Endodermal cell (in vitro differentiated cells): ENCODE data around the gene CCDC134. TPM values are rescaled to one million over a fixed set of nuclear protein-coding genes. Genes with fewer than 3 reads are reported as not detected.
"Not testable (repeated sequence)": the region's sequence is repeated elsewhere in the genome, so short reads cannot be mapped to it uniquely, and the experiment has no call there.

Experiments used
- DNase-seq: peaks from one replicate; pipeline ENCODE4 v3.0.0-alpha.2; 2017
- H3K27ac ChIP-seq: 2 replicates; pipeline ENCODE4 v1.5.1; 2013; ENCODE audit warnings: mild to moderate bottlenecking, low read depth, low read length, moderate library complexity
- H3K27me3 ChIP-seq: 2 replicates; pipeline ENCODE4 v1.6.1; 2013; ENCODE audit warnings: mild to moderate bottlenecking, low read length, moderate library complexity; ENCODE audit not compliant: insufficient read depth, control insufficient read depth, poor library complexity, severe bottlenecking
- H3K36me3 ChIP-seq: 2 replicates; pipeline ENCODE4 v1.7.0; 2013; ENCODE audit warnings: mild to moderate bottlenecking, low read length, moderate library complexity; ENCODE audit not compliant: control insufficient read depth, insufficient read depth
- H3K4me1 ChIP-seq: one replicate; pipeline ENCODE4 v1.7.0; 2013; ENCODE audit warnings: low read length; ENCODE audit not compliant: control insufficient read depth, insufficient read depth
- H3K4me3 ChIP-seq: 2 replicates; pipeline ENCODE4 v1.5.1; 2013; ENCODE audit warnings: mild to moderate bottlenecking, low read length, moderate library complexity
- H3K9ac ChIP-seq: 2 replicates; pipeline ENCODE4 v1.6.1; 2013; ENCODE audit warnings: mild to moderate bottlenecking, low read length, moderate library complexity; ENCODE audit not compliant: poor library complexity, severe bottlenecking; ENCODE audit errors: extremely low read depth
- H3K9me3 ChIP-seq: 2 replicates; pipeline ENCODE4 v1.6.1; 2013; ENCODE audit warnings: mild to moderate bottlenecking, low read length, moderate library complexity; ENCODE audit not compliant: control insufficient read depth
- H3K27ac Mint-ChIP-seq: 2 replicates; pipeline ENCODE4 v1.8.0; 2020; ENCODE audit warnings: mixed read lengths
- H3K27me3 Mint-ChIP-seq: 2 replicates; pipeline ENCODE4 v1.8.0; 2021; ENCODE audit warnings: mild to moderate bottlenecking, mixed read lengths; ENCODE audit not compliant: insufficient read depth
- H3K36me3 Mint-ChIP-seq: 2 replicates; pipeline ENCODE4 v1.8.0; 2020; ENCODE audit warnings: low read depth, mixed read lengths
- H3K4me1 Mint-ChIP-seq: 2 replicates; pipeline ENCODE4 v1.8.0; 2020; ENCODE audit warnings: mixed read lengths
- H3K4me3 Mint-ChIP-seq: 2 replicates; pipeline ENCODE4 v1.8.0; 2020; ENCODE audit warnings: mild to moderate bottlenecking, moderate library complexity, mixed read lengths
- H3K9me3 Mint-ChIP-seq: 2 replicates; pipeline ENCODE4 v1.8.0; 2020; ENCODE audit warnings: mild to moderate bottlenecking, mixed read lengths
- CTCF ChIP-seq: fragments of 200-600 bp; sonication (generic); conservative IDR thresholded peaks from 2 replicates; pipeline ENCODE4 v1.5.0; 2021; ENCODE audit warnings: antibody characterized with exemption, mild to moderate bottlenecking
- WGBS, 2 experiments: methylation state at CpG; one replicate each; pipeline versions ENCODE4 v1.1.5 to v1.1.7; 2013; ENCODE audit warnings: missing lambda C conversion rate in 2 of 2, mixed read lengths in 1 of 2; ENCODE audit not compliant: insufficient coverage in 1 of 2, insufficient read length in 1 of 2; 5-methylcytosine and 5-hydroxymethylcytosine counted together
- total RNA-seq, 2 donors: library from RNA; stranded (reverse); fragmentation: NEBNext Ultra II Directional in 1 of 2; extraction: Animal tissue kit (Norgen Biotek cat#: 25700) in 1 of 2; gene quantifications; 2 replicates in 1 of 2; 3 replicates in 1 of 2; pipeline ENCODE4 v1.2.1, GENCODE V29; 2021

The CCDC134 gene
- total RNA-seq, 2 donors from 2014 or later, result 15.0 to 21.0 TPM

- H3K4me1 Mint-ChIP-seq, result peaks cover 8% of the 10 kb centered on the region
- no peaks in the 10 kb centered on the region for H3K9me3 Mint-ChIP-seq
- peaks cover 4% of the 10 kb centered on the region for H3K4me1 ChIP-seq
- H3K4me3 Mint-ChIP-seq, result no peak overlapping the region
- H3K9ac ChIP-seq, result no peak overlapping the region
- WGBS, 2 experiments, result 100% methylated on average over 2 of the region's 2 CpGs
- H3K27ac ChIP-seq, result no peak overlapping the region
- no peaks in the 10 kb centered on the region for H3K27me3 Mint-ChIP-seq
- no peaks in the 10 kb centered on the region for H3K27me3 ChIP-seq
- no peak for TF ChIP-seq CTCF
- no peaks in the 10 kb centered on the region for H3K9me3 ChIP-seq
- no peak overlapping the region for H3K4me3 ChIP-seq
- peaks cover 24% of the 10 kb centered on the region for H3K36me3 Mint-ChIP-seq
- peaks cover 26% of the 10 kb centered on the region for H3K36me3 ChIP-seq
- peak overlapping the region; percentile 71 for H3K27ac Mint-ChIP-seq
- DNase-seq, result no peak
Measured at GRCh38 chr22:41863472-41863871, 63.0 kb downstream of the CCDC134 start.

DNA sequence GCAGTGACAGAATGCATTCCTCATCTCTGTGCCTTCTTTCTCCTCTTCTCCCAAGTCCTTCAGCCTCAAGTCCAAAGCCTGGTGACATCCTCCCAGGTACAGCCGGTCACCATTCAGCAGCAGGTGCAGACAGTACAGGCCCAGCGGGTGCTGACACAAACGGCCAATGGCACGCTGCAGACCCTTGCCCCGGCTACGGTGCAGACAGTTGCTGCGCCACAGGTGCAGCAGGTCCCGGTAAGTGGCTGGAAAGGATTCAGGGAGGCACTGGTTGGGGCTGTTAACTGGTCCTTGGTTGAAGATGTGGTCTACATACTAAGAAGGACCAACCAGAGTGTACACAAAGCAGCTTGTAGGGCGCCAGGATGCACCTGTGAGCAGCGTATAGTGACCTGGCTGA is 68.1 kb downstream of the CCDC134 start:
- no peaks in the 10 kb centered on the region for H3K27me3 Mint-ChIP-seq
- no peak overlapping the region for H3K4me3 Mint-ChIP-seq
- WGBS, 2 experiments, result 98 to 100% methylated on average over 3 to 10 of the region's 10 CpGs
- H3K9me3 ChIP-seq, result no peaks in the 10 kb centered on the region
- H3K4me3 ChIP-seq, result no peak overlapping the region
- peaks cover under 1% of the 10 kb centered on the region for H3K4me1 Mint-ChIP-seq
- DNase-seq, result no peak
- no peak overlapping the region for H3K27ac Mint-ChIP-seq
- peaks cover 42% of the 10 kb centered on the region for H3K36me3 ChIP-seq
- no peak for TF ChIP-seq CTCF
- H3K27me3 ChIP-seq, result no peaks in the 10 kb centered on the region
- no peaks in the 10 kb centered on the region for H3K9me3 Mint-ChIP-seq
- H3K9ac ChIP-seq, result no peak overlapping the region
- no peak overlapping the region for H3K27ac ChIP-seq
- no peaks in the 10 kb centered on the region for H3K4me1 ChIP-seq
- peaks cover 59% of the 10 kb centered on the region for H3K36me3 Mint-ChIP-seq

DNA sequence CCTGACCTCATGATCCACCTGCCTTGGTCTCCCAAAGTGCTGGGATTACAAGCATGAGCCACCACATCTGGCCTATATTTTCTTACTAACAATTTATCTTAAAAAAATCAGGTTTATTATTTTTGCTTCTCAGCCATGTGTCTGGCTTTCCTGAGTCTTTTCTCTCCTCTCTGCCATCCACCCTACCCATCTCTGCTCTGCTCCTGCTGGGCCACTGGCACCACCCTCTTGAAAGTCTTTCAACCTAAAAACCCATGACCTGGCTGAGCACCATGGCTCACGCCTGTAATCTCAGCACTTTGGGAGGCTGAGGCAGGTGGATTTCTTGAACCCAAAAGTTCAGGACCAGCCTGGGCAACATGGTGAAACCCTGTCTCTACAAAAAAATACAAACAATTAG is 69.6 kb downstream of the CCDC134 start:
- H3K27ac Mint-ChIP-seq, H3K4me1 Mint-ChIP-seq, H3K9me3 Mint-ChIP-seq, DNase-seq, H3K4me3 Mint-ChIP-seq, H3K27me3 ChIP-seq, H3K4me3 ChIP-seq, H3K27me3 Mint-ChIP-seq, H3K9ac ChIP-seq, H3K4me1 ChIP-seq, H3K27ac ChIP-seq, H3K9me3 ChIP-seq: not testable (repeated sequence)
- H3K36me3 Mint-ChIP-seq, result peaks cover 64% of the 10 kb centered on the region
- 88 to 100% methylated on average over 1 of the region's 1 CpG for WGBS, 2 experiments
- peaks cover 55% of the 10 kb centered on the region for H3K36me3 ChIP-seq

- no peak overlapping the region for H3K27ac ChIP-seq
- Mint-ChIP-seq H3K27me3 (no peaks in the 10 kb centered on the region), H3K36me3 (peaks cover 71% of the 10 kb centered on the region), H3K4me1 (peaks cover 6% of the 10 kb centered on the region), H3K27ac (no peak overlapping the region), H3K9me3 (no peaks in the 10 kb centered on the region), H3K4me3 (no peak overlapping the region)
- peaks cover 62% of the 10 kb centered on the region for H3K36me3 ChIP-seq
- no peaks in the 10 kb centered on the region for H3K27me3 ChIP-seq
- no peaks in the 10 kb centered on the region for H3K9me3 ChIP-seq
- 94% methylated on average over 4 of the region's 4 CpGs; no CpG with 5 or more reads in 1 of the 2 experiments for WGBS, 2 experiments
- no peak overlapping the region for H3K9ac ChIP-seq
- peaks cover 6% of the 10 kb centered on the region for H3K4me1 ChIP-seq
- H3K4me3 ChIP-seq, result no peak overlapping the region
- TF ChIP-seq CTCF, result no peak
- DNase-seq, result no peak
Measured at GRCh38 chr22:41870786-41871185, 70.3 kb downstream of the CCDC134 start.
